Placental pericyte (primary cell): ENCODE results near the gene MAP4K2. TPM values are rescaled to one million over a fixed set of nuclear protein-coding genes. Genes with fewer than 3 reads are reported as not detected.

ENCODE experiments used
- total RNA-seq: library from RNA; depleted of rRNA; stranded (reverse); fragments of >200 nt; gene quantifications from 2 replicates; pipeline ENCODE4 v1.2.3, GENCODE V29; 2012

The MAP4K2 gene
- 12.3 and 28.3 TPM in 2 replicates for total RNA-seq

GRCh38 chr11:64803158-64803845 is at the start of gene MAP4K2:
Gene MAP4K2 (minus strand): TSS chr11:64803214. CDS start chr11:64803149, 65 bp downstream.

GRCh38 chr11:64844330-64845128 is 41.5 kb upstream of the MAP4K2 start, which contains the start of gene CDC42BPG:
Gene CDC42BPG (minus strand): TSS chr11:64844653. CDS start chr11:64844569, 84 bp downstream.

GRCh38 chr11:64810271-64810890 is 7.4 kb upstream of the MAP4K2 start, which contains the start of gene MEN1:
Gene MEN1 (minus strand): TSS chr11:64810551. CDS start chr11:64810109, 442 bp downstream.

GRCh38 chr11:64778473-64779298 is 24.3 kb downstream of the MAP4K2 start, which contains the start of gene SF1:
Gene SF1 (minus strand): TSS chr11:64778542. CDS start chr11:64778392, 150 bp downstream.

GRCh38 chr11:64759722-64760719 is 43.0 kb downstream of the MAP4K2 start, which contains the start of gene PYGM:
Gene PYGM (minus strand): TSS chr11:64759974. CDS start chr11:64759898, 76 bp downstream.

GRCh38 chr11:64743591-64744543 is 59.1 kb downstream of the MAP4K2 start, which contains the start of gene RASGRP2:
Gene RASGRP2 (minus strand): TSS chr11:64744142. CDS start chr11:64742866, 1,276 bp downstream.

Other genes with a start within 250 kb of the MAP4K2 start
- not detected in 2 replicates for gene SLC22A11, start 247.3 kb downstream of the MAP4K2 start, total RNA-seq
- not detected in 2 replicates for gene SLC22A12, start 212.0 kb downstream of the MAP4K2 start, total RNA-seq
- 0.44 and 8.4 TPM in 2 replicates for gene NRXN2, start 80.0 kb downstream of the MAP4K2 start, total RNA-seq
- gene RASGRP2, start 59.1 kb downstream of the MAP4K2 start, total RNA-seq: 1.0 and 1.5 TPM in 2 replicates
- 0.29 and 0.88 TPM in 2 replicates for gene PYGM, start 43.2 kb downstream of the MAP4K2 start, total RNA-seq
- gene SF1, start 24.7 kb downstream of the MAP4K2 start, total RNA-seq: 170 and 171 TPM in 2 replicates
- gene MEN1, start 7.3 kb upstream of the MAP4K2 start, total RNA-seq: 20.4 and 25.5 TPM in 2 replicates
- 0.14 and 0.22 TPM in 2 replicates for gene CDC42BPG, start 41.4 kb upstream of the MAP4K2 start, total RNA-seq
- 120 and 163 TPM in 2 replicates for gene EHD1, start 75.4 kb upstream of the MAP4K2 start, total RNA-seq
- 23.9 and 28.2 TPM in 2 replicates for gene ATG2A, start 114.0 kb upstream of the MAP4K2 start, total RNA-seq
- 11.6 and 19.0 TPM in 2 replicates for gene PPP2R5B, start 121.5 kb upstream of the MAP4K2 start, total RNA-seq
- gene GPHA2, start 132.7 kb upstream of the MAP4K2 start, total RNA-seq: not detected in 2 replicates
- not detected in 2 replicates for gene MAJIN, start 168.9 kb upstream of the MAP4K2 start, total RNA-seq
- 1.8 and 2.6 TPM in 2 replicates for gene BATF2, start 193.8 kb upstream of the MAP4K2 start, total RNA-seq
- 61.0 and 80.1 TPM in 2 replicates for gene ARL2, start 210.9 kb upstream of the MAP4K2 start, total RNA-seq
- gene SNX15, start 224.2 kb upstream of the MAP4K2 start, total RNA-seq: 13.8 and 18.3 TPM in 2 replicates
- 6.3 and 19.3 TPM in 2 replicates for gene SAC3D1, start 238.0 kb upstream of the MAP4K2 start, total RNA-seq